ENCODE measurements around the gene EPB41. TPM values are rescaled to one million over a fixed set of nuclear protein-coding genes. Genes with fewer than 3 reads are reported as not detected.

The EPB41 gene
- total and polyA plus RNA-seq, 2 experiments from 2014 or later: 26.8 to 112 TPM

- no peaks in the 10 kb centered on the region for H4K20me1 ChIP-seq (replicated peaks; ENCODE audit: insufficient read depth)
- no peak overlapping the region for H3K4me2 ChIP-seq
- no peaks in the 10 kb centered on the region for H3K4me1 ChIP-seq (ENCODE audit: insufficient read depth)
- no peaks in the 10 kb centered on the region for H3K9me3 Mint-ChIP-seq
- DNase-seq (ENCODE audit: low spot score) (no peak), ATAC-seq (no peak)
- no peak overlapping the region for H2AFZ ChIP-seq
- no peak overlapping the region for H3K27ac ChIP-seq (ENCODE audit: low read depth)
- no peak overlapping the region for H3K4me3 ChIP-seq
- H3F3A ChIP-seq (replicated peaks; ENCODE audit: low read depth): no peaks in the 10 kb centered on the region
- H3K4me3 Mint-ChIP-seq: no peak overlapping the region
- no peaks in the 10 kb centered on the region for H3K9me2 ChIP-seq (ENCODE audit: insufficient read depth)
- no peaks in the 10 kb centered on the region for H3K27me3 Mint-ChIP-seq (ENCODE audit: insufficient read depth, low read depth, poor library complexity)
- H3K79me2 ChIP-seq (replicated peaks; ENCODE audit: insufficient read depth): no peaks in the 10 kb centered on the region
- no peaks in the 10 kb centered on the region; the same call in 2 of the 3 replicates for H3K36me3 Mint-ChIP-seq (ENCODE audit: low read depth)
- no peaks in the 10 kb centered on the region for H3K4me1 Mint-ChIP-seq
- H3K36me3 ChIP-seq (ENCODE audit: insufficient read depth): no peaks in the 10 kb centered on the region
- H3K27me3 ChIP-seq (ENCODE audit: insufficient read depth): no peaks in the 10 kb centered on the region
- H3K27ac Mint-ChIP-seq: no peak overlapping the region
- TF ChIP-seq EZH2phosphoT487 (IDR thresholded peaks at IDR 0.05; ENCODE audit: unreplicated experiment) (no peak), POLR2AphosphoS5 (IDR thresholded peaks at IDR 0.05; ENCODE audit: low read depth) (no peak), STAT1 (IDR thresholded peaks at IDR 0.05; ENCODE audit: unreplicated experiment) (no peak), NANOG (IDR thresholded peaks at IDR 0.05; ENCODE audit: borderline replicate concordance) (no peak), ZNF331 (CRISPR knock-in tag; IDR thresholded peaks at IDR 0.05; ENCODE audit: low read depth) (no peak), CTCF (conservative IDR thresholded peaks at IDR 0.05; ENCODE audit: low read depth in 2 of 2) (no peak), ZNF114 (CRISPR knock-in tag; IDR thresholded peaks at IDR 0.05) (no peak), JUNB (IDR thresholded peaks at IDR 0.05; ENCODE audit: unreplicated experiment) (no peak), ETS1 (IDR thresholded peaks at IDR 0.05) (no peak), CREB1 (CRISPR knock-in tag; IDR thresholded peaks at IDR 0.05; ENCODE audit: low read depth) (no peak)
- TF ChIP-seq, protein P1, sequence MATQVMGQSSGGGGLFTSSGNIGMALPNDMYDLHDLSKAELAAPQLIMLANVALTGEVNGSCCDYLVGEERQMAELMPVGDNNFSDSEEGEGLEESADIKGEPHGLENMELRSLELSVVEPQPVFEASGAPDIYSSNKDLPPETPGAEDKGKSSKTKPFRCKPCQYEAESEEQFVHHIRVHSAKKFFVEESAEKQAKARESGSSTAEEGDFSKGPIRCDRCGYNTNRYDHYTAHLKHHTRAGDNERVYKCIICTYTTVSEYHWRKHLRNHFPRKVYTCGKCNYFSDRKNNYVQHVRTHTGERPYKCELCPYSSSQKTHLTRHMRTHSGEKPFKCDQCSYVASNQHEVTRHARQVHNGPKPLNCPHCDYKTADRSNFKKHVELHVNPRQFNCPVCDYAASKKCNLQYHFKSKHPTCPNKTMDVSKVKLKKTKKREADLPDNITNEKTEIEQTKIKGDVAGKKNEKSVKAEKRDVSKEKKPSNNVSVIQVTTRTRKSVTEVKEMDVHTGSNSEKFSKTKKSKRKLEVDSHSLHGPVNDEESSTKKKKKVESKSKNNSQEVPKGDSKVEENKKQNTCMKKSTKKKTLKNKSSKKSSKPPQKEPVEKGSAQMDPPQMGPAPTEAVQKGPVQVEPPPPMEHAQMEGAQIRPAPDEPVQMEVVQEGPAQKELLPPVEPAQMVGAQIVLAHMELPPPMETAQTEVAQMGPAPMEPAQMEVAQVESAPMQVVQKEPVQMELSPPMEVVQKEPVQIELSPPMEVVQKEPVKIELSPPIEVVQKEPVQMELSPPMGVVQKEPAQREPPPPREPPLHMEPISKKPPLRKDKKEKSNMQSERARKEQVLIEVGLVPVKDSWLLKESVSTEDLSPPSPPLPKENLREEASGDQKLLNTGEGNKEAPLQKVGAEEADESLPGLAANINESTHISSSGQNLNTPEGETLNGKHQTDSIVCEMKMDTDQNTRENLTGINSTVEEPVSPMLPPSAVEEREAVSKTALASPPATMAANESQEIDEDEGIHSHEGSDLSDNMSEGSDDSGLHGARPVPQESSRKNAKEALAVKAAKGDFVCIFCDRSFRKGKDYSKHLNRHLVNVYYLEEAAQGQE (IDR thresholded peaks at IDR 0.05; ENCODE audit: unreplicated experiment): no peak
- TF ChIP-seq, protein P2, sequence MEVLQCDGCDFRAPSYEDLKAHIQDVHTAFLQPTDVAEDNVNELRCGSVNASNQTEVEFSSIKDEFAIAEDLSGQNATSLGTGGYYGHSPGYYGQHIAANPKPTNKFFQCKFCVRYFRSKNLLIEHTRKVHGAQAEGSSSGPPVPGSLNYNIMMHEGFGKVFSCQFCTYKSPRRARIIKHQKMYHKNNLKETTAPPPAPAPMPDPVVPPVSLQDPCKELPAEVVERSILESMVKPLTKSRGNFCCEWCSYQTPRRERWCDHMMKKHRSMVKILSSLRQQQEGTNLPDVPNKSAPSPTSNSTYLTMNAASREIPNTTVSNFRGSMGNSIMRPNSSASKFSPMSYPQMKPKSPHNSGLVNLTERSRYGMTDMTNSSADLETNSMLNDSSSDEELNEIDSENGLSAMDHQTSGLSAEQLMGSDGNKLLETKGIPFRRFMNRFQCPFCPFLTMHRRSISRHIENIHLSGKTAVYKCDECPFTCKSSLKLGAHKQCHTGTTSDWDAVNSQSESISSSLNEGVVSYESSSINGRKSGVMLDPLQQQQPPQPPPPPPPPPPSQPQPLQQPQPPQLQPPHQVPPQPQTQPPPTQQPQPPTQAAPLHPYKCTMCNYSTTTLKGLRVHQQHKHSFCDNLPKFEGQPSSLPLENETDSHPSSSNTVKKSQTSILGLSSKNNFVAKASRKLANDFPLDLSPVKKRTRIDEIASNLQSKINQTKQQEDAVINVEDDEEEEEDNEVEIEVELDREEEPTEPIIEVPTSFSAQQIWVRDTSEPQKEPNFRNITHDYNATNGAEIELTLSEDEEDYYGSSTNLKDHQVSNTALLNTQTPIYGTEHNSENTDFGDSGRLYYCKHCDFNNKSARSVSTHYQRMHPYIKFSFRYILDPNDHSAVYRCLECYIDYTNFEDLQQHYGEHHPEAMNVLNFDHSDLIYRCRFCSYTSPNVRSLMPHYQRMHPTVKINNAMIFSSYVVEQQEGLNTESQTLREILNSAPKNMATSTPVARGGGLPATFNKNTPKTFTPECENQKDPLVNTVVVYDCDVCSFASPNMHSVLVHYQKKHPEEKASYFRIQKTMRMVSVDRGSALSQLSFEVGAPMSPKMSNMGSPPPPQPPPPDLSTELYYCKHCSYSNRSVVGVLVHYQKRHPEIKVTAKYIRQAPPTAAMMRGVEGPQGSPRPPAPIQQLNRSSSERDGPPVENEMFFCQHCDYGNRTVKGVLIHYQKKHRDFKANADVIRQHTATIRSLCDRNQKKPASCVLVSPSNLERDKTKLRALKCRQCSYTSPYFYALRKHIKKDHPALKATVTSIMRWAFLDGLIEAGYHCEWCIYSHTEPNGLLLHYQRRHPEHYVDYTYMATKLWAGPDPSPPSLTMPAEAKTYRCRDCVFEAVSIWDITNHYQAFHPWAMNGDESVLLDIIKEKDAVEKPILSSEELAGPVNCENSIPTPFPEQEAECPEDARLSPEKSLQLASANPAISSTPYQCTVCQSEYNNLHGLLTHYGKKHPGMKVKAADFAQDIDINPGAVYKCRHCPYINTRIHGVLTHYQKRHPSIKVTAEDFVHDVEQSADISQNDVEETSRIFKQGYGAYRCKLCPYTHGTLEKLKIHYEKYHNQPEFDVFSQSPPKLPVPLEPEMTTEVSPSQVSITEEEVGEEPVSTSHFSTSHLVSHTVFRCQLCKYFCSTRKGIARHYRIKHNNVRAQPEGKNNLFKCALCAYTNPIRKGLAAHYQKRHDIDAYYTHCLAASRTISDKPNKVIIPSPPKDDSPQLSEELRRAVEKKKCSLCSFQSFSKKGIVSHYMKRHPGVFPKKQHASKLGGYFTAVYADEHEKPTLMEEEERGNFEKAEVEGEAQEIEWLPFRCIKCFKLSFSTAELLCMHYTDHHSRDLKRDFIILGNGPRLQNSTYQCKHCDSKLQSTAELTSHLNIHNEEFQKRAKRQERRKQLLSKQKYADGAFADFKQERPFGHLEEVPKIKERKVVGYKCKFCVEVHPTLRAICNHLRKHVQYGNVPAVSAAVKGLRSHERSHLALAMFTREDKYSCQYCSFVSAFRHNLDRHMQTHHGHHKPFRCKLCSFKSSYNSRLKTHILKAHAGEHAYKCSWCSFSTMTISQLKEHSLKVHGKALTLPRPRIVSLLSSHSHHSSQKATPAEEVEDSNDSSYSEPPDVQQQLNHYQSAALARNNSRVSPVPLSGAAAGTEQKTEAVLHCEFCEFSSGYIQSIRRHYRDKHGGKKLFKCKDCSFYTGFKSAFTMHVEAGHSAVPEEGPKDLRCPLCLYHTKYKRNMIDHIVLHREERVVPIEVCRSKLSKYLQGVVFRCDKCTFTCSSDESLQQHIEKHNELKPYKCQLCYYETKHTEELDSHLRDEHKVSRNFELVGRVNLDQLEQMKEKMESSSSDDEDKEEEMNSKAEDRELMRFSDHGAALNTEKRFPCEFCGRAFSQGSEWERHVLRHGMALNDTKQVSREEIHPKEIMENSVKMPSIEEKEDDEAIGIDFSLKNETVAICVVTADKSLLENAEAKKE (CRISPR knock-in tag; IDR thresholded peaks at IDR 0.05): no peak
Measured at GRCh38 chr1:29056256-29056655, 141.9 kb downstream of the EPB41 start.
